GM12891 (cell line): ENCODE measurements around the gene SLC13A2.

Source experiments
- POLR2A ChIP-seq: IDR thresholded peaks from 2 replicates; pipeline ENCODE4 v1.6.1; 2011; ENCODE audit warnings: low read depth, low read length, control low read depth
- POLR2AphosphoS5 ChIP-seq: IDR thresholded peaks from 2 replicates; pipeline ENCODE4 v1.6.1; 2011; ENCODE audit warnings: low read depth, low read length, control low read depth
- TAF1 ChIP-seq: IDR thresholded peaks from 2 replicates; pipeline ENCODE4 v1.6.1; 2011; ENCODE audit warnings: low read depth, low read length, control low read depth

DNA sequence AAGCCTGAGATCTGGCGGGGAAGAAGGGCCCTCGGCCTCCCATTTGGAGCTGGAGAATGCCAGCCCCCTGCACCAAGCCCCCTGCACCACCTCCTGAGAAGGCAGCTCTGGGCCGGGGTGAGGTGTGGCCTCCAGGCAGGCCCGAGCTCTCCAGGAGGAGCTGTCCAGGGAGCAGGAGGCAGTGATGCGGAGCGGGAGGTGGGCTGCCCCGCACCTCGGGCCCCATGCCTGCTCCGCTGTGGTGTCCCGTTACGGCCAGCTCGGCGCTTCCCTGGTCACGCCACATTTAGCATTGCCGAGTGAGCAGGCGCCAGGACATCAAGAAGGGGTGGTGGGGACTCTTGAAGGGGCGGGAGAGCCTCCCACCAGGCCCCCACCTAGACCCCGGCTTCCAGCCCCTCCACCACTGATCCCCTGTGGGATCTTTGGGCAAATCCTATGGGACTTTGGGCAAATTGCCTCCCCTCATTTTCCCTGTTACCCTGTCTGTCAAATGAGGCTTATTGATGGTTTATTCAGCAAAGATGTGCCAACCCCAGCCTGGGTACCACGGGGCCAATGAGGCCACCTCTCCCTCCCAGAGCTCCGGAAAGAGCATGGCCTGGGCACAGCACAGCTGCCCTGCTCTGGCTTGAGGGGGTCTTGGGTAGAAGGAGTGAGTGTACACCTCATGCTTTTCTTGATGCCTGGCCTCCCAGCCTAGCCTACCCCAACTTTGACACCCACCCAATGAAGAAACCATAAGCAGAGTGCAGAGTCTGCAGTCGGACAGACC lies 48.1 kb downstream of the SLC13A2 start:
- no peak for TF ChIP-seq POLR2A
- TF ChIP-seq POLR2AphosphoS5 = no peak
- no peak for TF ChIP-seq TAF1
